ENCODE data around the gene VMAC.

The VMAC gene

DNA sequence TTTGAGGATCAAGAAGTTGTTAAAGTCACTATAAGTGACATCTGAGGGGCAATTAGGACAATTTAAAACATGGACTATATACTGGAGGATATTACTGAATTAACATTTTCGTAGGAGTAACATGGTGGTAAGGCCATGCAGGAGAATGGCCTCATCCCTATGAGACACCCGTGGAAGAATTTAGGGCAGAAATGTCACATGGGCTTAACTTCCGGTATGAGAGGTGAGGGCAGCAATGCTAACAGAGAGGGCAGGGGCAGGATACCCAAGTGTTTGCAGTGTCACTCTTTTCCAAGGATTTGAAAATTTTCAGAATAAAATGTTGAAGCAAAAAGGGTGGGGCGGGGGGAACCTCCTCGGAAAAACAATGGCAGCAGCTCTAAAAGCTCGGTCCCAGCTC, 49.6 kb downstream of the VMAC start:
- no peak for DNase-seq

DNA sequence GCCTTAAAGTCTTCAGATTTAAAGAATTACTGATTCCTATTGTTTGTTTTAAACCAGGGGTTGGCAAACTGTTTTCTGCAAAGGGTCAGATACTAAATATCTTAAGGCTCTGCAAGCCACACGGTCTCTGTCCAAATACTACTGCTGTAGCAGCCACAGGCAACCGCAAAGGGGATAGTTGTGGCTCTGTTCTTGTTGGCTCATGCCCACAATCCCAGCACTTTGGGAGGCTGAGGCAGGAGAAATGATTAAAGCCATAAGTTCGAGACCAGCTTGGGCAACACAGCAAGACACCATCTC, 50.9 kb downstream of the VMAC start:
- no peak for DNase-seq

DNA sequence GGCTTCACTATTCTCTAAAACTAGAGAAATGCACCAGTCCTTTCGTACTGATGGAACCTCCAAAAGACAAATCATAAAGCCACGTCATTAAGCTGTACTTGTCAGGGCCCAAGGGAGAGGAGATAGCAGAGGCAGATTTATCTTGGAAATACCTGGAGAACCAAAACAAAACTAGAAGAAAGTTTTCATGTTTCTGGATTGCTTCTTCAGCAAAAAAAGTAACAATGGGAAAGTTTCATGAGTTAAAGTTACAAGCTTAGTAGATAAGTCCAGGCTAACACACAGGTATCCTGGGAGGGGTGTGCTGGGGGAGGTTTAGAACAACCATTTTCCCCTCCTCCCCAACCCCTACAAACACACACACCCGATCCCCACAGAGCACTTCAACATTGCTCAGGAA, 51.7 kb downstream of the VMAC start:
- DNase-seq = no peak

DNA sequence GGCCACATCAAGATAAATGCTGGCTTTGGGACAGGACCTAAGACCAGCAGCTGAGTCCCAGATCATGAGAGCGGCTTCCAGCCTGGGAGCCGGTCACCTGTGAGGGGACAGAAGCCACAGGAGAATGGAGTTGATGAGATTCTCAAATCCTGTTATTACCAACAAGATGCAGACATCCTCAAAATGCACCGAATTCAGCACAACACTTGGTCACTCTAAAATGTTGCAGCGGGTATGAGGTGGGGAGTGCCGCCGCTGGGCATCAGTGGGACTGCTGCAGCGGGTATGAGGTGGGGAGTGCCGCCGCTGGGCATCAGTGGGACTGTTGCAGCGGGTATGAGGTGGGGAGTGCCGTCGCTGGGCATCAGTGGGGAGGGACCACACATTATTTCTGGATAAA, 52.1 kb downstream of the VMAC start:
- DNase-seq = no peak

DNA sequence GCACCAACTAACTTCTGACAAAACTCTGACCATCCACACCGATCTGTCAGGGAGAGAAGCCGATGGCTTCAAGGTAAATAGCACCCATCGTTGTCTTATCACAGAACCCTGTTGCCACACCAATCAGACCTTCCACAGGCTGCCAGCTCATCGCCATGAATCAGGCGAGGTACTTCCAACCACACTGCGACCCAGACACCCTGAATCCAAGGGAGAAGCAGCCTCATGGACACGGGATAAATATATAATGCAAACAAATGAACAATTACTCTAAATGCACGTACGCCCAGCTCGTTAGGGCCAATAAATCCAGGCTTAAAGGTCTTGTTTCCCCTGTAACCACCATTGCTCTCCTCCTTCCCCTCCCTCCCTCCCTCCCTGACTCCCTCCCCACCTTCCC, 52.5 kb downstream of the VMAC start:
- no peak for DNase-seq

DNA sequence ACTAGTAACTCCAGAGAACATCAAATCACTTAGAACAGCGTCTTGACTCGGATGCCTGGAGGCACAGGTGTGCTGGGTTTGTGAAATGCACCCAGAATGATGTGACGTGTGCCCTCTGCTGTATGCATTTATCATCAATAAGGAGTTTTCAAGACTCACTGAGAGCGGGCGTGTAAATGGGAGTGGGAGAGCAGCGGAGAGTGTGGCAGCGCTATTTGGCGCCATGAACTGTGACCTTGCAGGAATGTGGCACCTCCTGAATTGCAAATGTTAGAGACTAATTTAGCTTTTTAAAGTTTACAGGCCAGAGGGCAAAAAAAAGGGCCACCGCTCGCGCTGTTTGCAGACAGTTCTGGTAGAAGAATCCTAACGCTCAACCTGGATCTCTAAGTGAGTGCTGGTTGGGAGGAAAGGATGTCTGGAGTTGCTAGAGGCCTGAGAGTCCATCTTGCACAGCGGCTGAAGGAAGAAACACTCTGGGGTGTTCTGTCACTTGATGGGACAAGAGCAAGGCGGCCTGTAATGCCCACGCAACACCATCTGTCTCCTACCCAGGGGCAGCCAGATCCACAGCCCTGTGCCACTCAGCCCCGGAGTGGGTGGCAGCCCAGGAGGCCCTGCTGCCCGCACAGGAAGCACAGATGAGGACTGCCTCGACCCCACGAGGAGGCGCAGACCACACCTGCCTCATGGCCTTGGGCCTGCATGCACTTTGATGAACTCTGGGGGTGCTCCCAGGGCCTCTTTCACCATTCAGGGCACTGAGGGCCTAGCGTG, 53.6 kb downstream of the VMAC start:
- DNase-seq = no peak

DNA sequence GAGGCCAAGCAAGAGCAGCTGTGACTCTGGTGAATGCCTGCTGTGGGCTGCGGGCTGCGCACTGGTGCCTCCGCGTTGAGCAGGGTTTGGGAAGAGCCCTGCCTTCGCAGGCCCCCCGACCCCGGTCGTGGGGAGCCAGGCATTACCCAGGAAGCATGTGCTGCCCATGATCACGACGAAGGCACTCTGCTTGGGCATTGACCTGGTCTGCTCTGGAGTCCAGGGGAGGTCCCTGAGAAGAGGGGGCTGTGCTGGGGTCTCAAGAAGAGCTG, 54.1 kb downstream of the VMAC start:
- no peak for DNase-seq

DNA sequence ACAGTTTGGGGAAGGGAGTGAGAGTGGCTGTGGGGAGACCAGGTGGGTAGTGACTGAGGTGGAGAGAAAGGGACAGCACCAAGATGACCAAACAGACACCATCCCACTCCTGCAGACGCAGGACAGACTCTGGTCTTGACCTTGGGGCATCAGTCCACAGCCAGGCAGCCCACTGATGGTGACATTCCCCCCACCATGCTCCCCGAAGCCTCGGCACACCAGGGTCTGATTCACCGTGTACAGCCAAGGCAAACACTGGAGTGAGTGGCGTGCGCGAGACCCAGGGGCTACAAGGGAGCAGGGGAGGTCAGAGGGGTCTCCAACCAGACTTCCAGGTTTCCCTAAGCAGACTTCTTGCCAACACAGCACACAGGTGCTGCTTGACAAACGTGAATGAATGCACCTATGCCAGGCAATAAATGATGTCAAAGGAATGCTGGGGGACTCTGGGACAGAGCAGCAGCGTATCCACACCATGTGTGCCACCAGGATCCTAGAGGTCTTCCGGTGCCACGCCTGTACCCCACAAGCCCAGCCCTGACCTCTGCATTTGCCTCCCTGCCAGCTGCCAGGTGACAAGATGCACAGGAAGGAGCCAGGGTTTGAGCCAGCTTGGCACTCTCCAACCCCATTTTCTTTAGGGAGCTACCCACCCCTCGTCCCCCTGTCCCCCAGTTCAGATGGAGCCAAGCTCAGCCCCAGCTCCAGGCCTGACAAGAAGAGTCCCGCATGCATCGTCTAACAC, 54.8 kb downstream of the VMAC start:
- no peak for DNase-seq
